B cell (primary cell): ENCODE measurements around the gene THSD7B. TPM values are rescaled to one million over a fixed set of nuclear protein-coding genes. Genes with fewer than 3 reads are reported as not detected.

ENCODE experiments used
- ATAC-seq: fragments of 200-7000 bp; cut with Tn5 transposase; one replicate; pipeline ENCODE4 v1.10.0; 2021; ENCODE audit warnings: low read depth, mild to moderate bottlenecking, moderate number of reproducible peaks, moderate library complexity
- CTCF ChIA-PET: fragments of 350-600 bp; sonication (Branson Sonifier 250); formaldehyde crosslinking; loops from one replicate; lab custom pipeline; 2021; ENCODE audit warnings: antibody characterized with exemption, inconsistent platforms; lab: Charles Lee
- POLR2A ChIA-PET: fragments of 350-600 bp; sonication (Branson Sonifier 250); formaldehyde crosslinking; loops from one replicate; lab custom pipeline; 2021; ENCODE audit warnings: antibody characterized with exemption; lab: Charles Lee
- DNase-seq: peaks from one replicate; pipeline ENCODE4 v3.0.0; 2013
- H2AFZ ChIP-seq: 2 replicates; pipeline ENCODE4 v1.6.1; 2012; ENCODE audit warnings: mild to moderate bottlenecking, low read depth, low read length; ENCODE audit not compliant: insufficient read depth, poor library complexity, severe bottlenecking
- H3K27ac ChIP-seq, 2 donors: 1 replicate in 1 of 2; 2 replicates in 1 of 2; pipeline ENCODE4 v1.5.1; 2012 to 2013; ENCODE audit warnings: low read length in 2 of 2, mild to moderate bottlenecking in 2 of 2, moderate library complexity in 1 of 2
- H3K27me3 ChIP-seq, 4 experiments: fragments of 200-600 bp in 1 of 4; sonication (generic) in 1 of 4; replicated peaks in 1 of 4; 1 replicate in 2 of 4; 2 replicates in 2 of 4; pipeline versions ENCODE4 v1.6.1 to v1.7.0; 2013 to 2016; ENCODE audit warnings: low read length in 3 of 4, mild to moderate bottlenecking in 2 of 4, mixed read lengths in 1 of 4, moderate library complexity in 1 of 4; ENCODE audit not compliant: insufficient read depth in 4 of 4, control insufficient read depth in 3 of 4; ENCODE audit errors: control extremely low read depth in 1 of 4
- H3K36me3 ChIP-seq, 2 experiments: replicated peaks in 1 of 2; 1 replicate in 1 of 2; 2 replicates in 1 of 2; pipeline versions ENCODE4 v1.6.1 to v1.7.1; 2013; ENCODE audit warnings: low read length in 1 of 2; ENCODE audit not compliant: insufficient read depth in 2 of 2, control insufficient read depth in 1 of 2; ENCODE audit errors: control extremely low read depth in 1 of 2, extremely low read depth in 1 of 2
- H3K4me1 ChIP-seq, 2 donors: fragments of 200-600 bp in 1 of 2; sonication (generic) in 1 of 2; 1 replicate in 1 of 2; 2 replicates in 1 of 2; pipeline versions ENCODE4 v1.5.1 to v1.6.1; 2013 to 2017; ENCODE audit warnings: low read length in 2 of 2; ENCODE audit not compliant: control insufficient read depth in 2 of 2, insufficient read depth in 2 of 2
- H3K4me2 ChIP-seq: replicated peaks from 2 replicates; pipeline ENCODE3; 2012; ENCODE audit warnings: mild to moderate bottlenecking, low read depth, low read length; ENCODE audit not compliant: poor library complexity, severe bottlenecking
- H3K4me3 ChIP-seq, 5 experiments: fragments of 200-600 bp in 1 of 5; sonication (generic) in 1 of 5; 1 replicate in 3 of 5; 2 replicates in 2 of 5; pipeline versions ENCODE4 v1.5.1 to v1.7.0; 2011 to 2016; ENCODE audit warnings: low read length in 4 of 5, mild to moderate bottlenecking in 4 of 5, low read depth in 2 of 5, control low read depth in 1 of 5, moderate library complexity in 1 of 5; ENCODE audit not compliant: insufficient read depth in 1 of 5; ENCODE audit errors: control extremely low read depth in 1 of 5, extremely low read depth in 1 of 5
- H3K79me2 ChIP-seq: fragments of 200-600 bp; sonication (generic); one replicate; pipeline ENCODE4 v1.6.0; 2016; ENCODE audit warnings: low read length; ENCODE audit not compliant: control insufficient read depth, insufficient read depth
- H3K9ac ChIP-seq: fragments of 200-600 bp; sonication (generic); 2 replicates; pipeline ENCODE4 v1.6.1; 2017; ENCODE audit warnings: mild to moderate bottlenecking, low read length, moderate library complexity
- H3K9me3 ChIP-seq, 3 donors: one replicate each; pipeline versions ENCODE4 v1.6.1 to v1.7.1; 2013; ENCODE audit warnings: low read length in 2 of 3; ENCODE audit not compliant: control insufficient read depth in 2 of 3, insufficient read depth in 1 of 3; ENCODE audit errors: control extremely low read depth in 1 of 3
- H4K20me1 ChIP-seq: 2 replicates; pipeline ENCODE4 v1.6.0; 2012; ENCODE audit warnings: mild to moderate bottlenecking, low read length; ENCODE audit not compliant: insufficient read depth, control insufficient read depth, poor library complexity, severe bottlenecking
- H3K27ac Mint-ChIP-seq: one replicate; pipeline ENCODE4 v1.8.0; 2021; ENCODE audit warnings: mixed read lengths
- H3K27me3 Mint-ChIP-seq: one replicate; pipeline ENCODE4 v1.8.0; 2021; ENCODE audit warnings: mixed read lengths
- H3K4me1 Mint-ChIP-seq: one replicate; pipeline ENCODE4 v1.8.0; 2021; ENCODE audit warnings: mixed read lengths
- H3K4me3 Mint-ChIP-seq: one replicate; pipeline ENCODE4 v1.8.0; 2021; ENCODE audit warnings: mixed read lengths
- H3K9me3 Mint-ChIP-seq: one replicate; pipeline ENCODE4 v1.8.0; 2022; ENCODE audit warnings: mixed read lengths; ENCODE audit not compliant: insufficient read depth
- CTCF ChIP-seq: fragments of 200-600 bp; IDR thresholded peaks from one replicate; pipeline ENCODE4 v1.8.0; 2022; ENCODE audit warnings: antibody characterized with exemption, mild to moderate bottlenecking
- EZH2 ChIP-seq: IDR thresholded peaks from 2 replicates; pipeline ENCODE4 v1.6.1; 2012; ENCODE audit warnings: borderline replicate concordance, low read depth, mild to moderate bottlenecking, moderate library complexity, low read length; ENCODE audit not compliant: insufficient read depth, poor library complexity, severe bottlenecking
- WGBS: methylation state at CpG from one replicate; pipeline ENCODE4 v1.1.5; 2013; ENCODE audit warnings: missing lambda C conversion rate; ENCODE audit not compliant: insufficient coverage; 5-methylcytosine and 5-hydroxymethylcytosine counted together
- intact Hi-C: fragments of 100-400 bp; cut with micrococcal nuclease; formaldehyde crosslinking; loops from one replicate; pipeline ENCODE4 v1.10.0; 2022
- polyA plus RNA-seq: library from polyadenylated mRNA; depleted of rRNA; stranded (reverse); fragments of >200 nt; gene quantifications from 2 replicates; pipeline ENCODE4 v1.2.3, GENCODE V29; 2012
- total RNA-seq, 2 donors: library from RNA; stranded (reverse); fragments of 120-200 nt in 1 of 2; gene quantifications; 1 replicate in 1 of 2; 2 replicates in 1 of 2; pipeline versions ENCODE4 v1.2.3 to v1.2.4, GENCODE V29; 2013 to 2022

The THSD7B gene
- total and polyA plus RNA-seq, 2 donors (not counting 1 experiment from before 2014, with no cell fraction given) = 0.76 TPM; not detected in 1

GRCh38 chr2:136957044-136957443 lies 191.7 kb downstream of the THSD7B start:
- CTCF ChIA-PET = no interaction called here
- Histone ChIP-seq H3K4me2 (no peak overlapping the region), H3K36me3 (no peaks in the 10 kb centered on the region), H3K79me2 (no peaks in the 10 kb centered on the region), H3K27ac (no peak overlapping the region), H2AFZ (no peak overlapping the region), H4K20me1 (no peaks in the 10 kb centered on the region), H3K9ac (no peak overlapping the region), H3K27me3 (no peaks in the 10 kb centered on the region), H3K4me1 (no peaks in the 10 kb centered on the region), H3K9me3 (no peaks in the 10 kb centered on the region), H3K4me3 (no peak overlapping the region)
- no peak for ATAC-seq
- DNase-seq = no peak
- Mint-ChIP-seq H3K9me3 (no peaks in the 10 kb centered on the region), H3K4me3 (no peak overlapping the region), H3K4me1 (no peaks in the 10 kb centered on the region), H3K27ac (no peak overlapping the region), H3K27me3 (no peaks in the 10 kb centered on the region)
- no CpG with 5 or more reads among the region's 1 CpG for WGBS
- TF ChIP-seq CTCF (no peak), EZH2 (no peak)
- POLR2A ChIA-PET = no interaction called here
- intact Hi-C loops = no loop called here

- H3K4me1 Mint-ChIP-seq = no peaks in the 10 kb centered on the region
- Histone ChIP-seq H3K79me2 (no peaks in the 10 kb centered on the region), H2AFZ (no peak overlapping the region), H3K36me3 (no peaks in the 10 kb centered on the region), H3K9ac (no peak overlapping the region), H3K9me3 (no peaks in the 10 kb centered on the region), H3K4me3 (no peak overlapping the region), H3K27ac (no peak overlapping the region), H4K20me1 (no peaks in the 10 kb centered on the region), H3K4me1 (no peaks in the 10 kb centered on the region), H3K4me2 (no peak overlapping the region), H3K27me3 (no peaks in the 10 kb centered on the region)
- DNase-seq (no peak), ATAC-seq (no peak)
- no peaks in the 10 kb centered on the region for H3K9me3 Mint-ChIP-seq
- intact Hi-C loops = no loop called here
- POLR2A ChIA-PET = no interaction called here
- H3K27ac Mint-ChIP-seq = no peak overlapping the region
- TF ChIP-seq EZH2 (no peak), CTCF (no peak)
- no peak overlapping the region for H3K4me3 Mint-ChIP-seq
- no peaks in the 10 kb centered on the region for H3K27me3 Mint-ChIP-seq
- CTCF ChIA-PET = no interaction called here
- 79% methylated on average over 2 of the region's 3 CpGs for WGBS
These were observed 196.9 kb downstream of the THSD7B start for GRCh38 chr2:136962105-136962725.
